Brain microvascular endothelial cell (primary cell): ENCODE data around the gene TM4SF1.
"Not testable (repeated sequence)": the region's sequence is repeated elsewhere in the genome, so short reads cannot be mapped to it uniquely, and the experiment has no call there.

Source experiments
- DNase-seq: peaks from one replicate; pipeline ENCODE4 v3.0.0-alpha.2; 2020
- H3K27ac ChIP-seq: fragments of 250-450 bp; sonication (Bioruptor Pico); 2 replicates; pipeline ENCODE4 v1.5.1; 2020; ENCODE audit warnings: mild to moderate bottlenecking, moderate library complexity
- H3K27me3 ChIP-seq: fragments of 250-450 bp; sonication (Bioruptor Pico); replicated peaks from 2 replicates; pipeline ENCODE4 v1.5.1; 2020; ENCODE audit warnings: mild to moderate bottlenecking
- H3K36me3 ChIP-seq: fragments of 250-450 bp; sonication (Bioruptor Pico); replicated peaks from 2 replicates; pipeline ENCODE4 v1.5.1; 2020; ENCODE audit warnings: mild to moderate bottlenecking
- H3K4me3 ChIP-seq: 2 replicates; pipeline ENCODE4 v1.5.1; 2011; ENCODE audit warnings: low read depth, mild to moderate bottlenecking, control low read depth, low read length, moderate library complexity
- in situ Hi-C: cut with HindIII; loops from 2 replicates; pipeline ENCODE4 v1.10.0; 2017; ENCODE audit warnings: low sequenced_read_pairs, low pct_ligation_motif_present
- TF ChIP-seq, protein P1 (sequence below): IDR thresholded peaks from 2 replicates; pipeline ENCODE4 v1.5.1; 2011; ENCODE audit warnings: low read depth, mild to moderate bottlenecking, moderate library complexity, low read length, control low read depth, inconsistent platforms; ENCODE audit errors: missing control alignments

Gene TM4SF1

DNA sequence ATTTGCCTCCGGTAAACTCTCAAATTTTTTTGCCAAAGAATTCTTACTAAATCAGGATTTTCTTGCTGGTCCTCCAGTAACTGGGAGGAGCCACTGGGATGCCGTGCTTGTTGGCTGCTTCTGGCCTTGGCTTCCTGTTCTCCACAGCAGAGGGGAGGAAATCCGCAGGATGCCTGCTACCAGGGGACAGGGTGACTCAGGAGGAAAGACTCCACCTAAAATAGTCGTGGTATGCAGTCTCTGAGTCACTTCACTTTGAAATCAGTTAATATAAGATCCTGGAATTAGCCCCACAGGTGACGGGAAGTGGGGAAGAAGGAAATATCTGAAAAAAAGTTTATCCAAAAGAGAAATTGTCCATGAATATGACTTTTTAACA lies 37.5 kb downstream of the TM4SF1 start:
- no peaks in the 10 kb centered on the region for H3K36me3 ChIP-seq
- peak overlapping the region; percentile 53 for H3K27ac ChIP-seq
- TF ChIP-seq, protein P1, sequence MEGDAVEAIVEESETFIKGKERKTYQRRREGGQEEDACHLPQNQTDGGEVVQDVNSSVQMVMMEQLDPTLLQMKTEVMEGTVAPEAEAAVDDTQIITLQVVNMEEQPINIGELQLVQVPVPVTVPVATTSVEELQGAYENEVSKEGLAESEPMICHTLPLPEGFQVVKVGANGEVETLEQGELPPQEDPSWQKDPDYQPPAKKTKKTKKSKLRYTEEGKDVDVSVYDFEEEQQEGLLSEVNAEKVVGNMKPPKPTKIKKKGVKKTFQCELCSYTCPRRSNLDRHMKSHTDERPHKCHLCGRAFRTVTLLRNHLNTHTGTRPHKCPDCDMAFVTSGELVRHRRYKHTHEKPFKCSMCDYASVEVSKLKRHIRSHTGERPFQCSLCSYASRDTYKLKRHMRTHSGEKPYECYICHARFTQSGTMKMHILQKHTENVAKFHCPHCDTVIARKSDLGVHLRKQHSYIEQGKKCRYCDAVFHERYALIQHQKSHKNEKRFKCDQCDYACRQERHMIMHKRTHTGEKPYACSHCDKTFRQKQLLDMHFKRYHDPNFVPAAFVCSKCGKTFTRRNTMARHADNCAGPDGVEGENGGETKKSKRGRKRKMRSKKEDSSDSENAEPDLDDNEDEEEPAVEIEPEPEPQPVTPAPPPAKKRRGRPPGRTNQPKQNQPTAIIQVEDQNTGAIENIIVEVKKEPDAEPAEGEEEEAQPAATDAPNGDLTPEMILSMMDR: no peak
- no peaks in the 10 kb centered on the region for H3K27me3 ChIP-seq
- DNase-seq: peak; percentile 97
- H3K4me3 ChIP-seq: no peak overlapping the region
- in situ Hi-C loops: no loop called here

DNA sequence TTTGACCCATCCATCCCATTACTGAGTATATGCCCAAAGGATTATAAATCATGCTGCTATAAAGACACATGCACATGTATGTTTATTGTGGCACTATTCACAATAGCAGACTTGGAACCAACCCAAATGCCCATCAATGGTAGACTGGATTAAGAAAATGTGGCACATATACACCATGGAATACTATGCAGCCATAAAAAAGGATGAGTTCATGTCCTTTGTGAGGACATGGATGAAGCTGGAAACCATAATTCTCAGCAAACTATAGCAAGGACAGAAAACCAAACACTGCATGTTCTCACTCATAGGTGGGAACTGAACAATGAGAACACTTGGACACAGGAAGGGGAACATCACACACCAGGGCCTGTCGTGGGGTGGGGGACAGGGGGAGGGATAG lies 40.0 kb downstream of the TM4SF1 start:
- H3K36me3 ChIP-seq, H3K4me3 ChIP-seq, H3K27ac ChIP-seq, H3K27me3 ChIP-seq, DNase-seq, in situ Hi-C loops: not testable (repeated sequence)

DNA sequence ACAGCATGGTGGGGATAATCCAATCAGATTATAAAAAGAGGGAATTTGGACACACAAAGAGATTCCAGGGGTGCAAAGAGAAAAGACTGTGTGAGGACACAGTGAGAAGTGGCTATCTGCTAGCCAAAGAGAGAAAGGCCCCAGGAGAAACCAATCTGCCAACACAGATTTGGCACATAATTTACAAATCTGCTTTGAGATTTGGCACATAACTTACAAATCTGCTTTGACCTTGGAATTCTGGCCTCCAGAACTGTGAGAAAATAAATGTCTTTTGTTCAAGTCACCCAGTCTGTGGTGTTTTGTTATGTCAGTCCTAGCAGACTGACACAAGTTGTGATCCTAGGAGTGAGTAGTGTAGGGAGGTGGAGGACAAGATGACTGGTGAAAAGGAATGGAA lies 40.5 kb downstream of the TM4SF1 start:
- no peaks in the 10 kb centered on the region for H3K27me3 ChIP-seq
- in situ Hi-C loops: no loop called here
- H3K4me3 ChIP-seq: no peak overlapping the region
- DNase-seq: no peak
- TF ChIP-seq, protein P1: no peak
- no peak overlapping the region for H3K27ac ChIP-seq
- H3K36me3 ChIP-seq: no peaks in the 10 kb centered on the region

DNA sequence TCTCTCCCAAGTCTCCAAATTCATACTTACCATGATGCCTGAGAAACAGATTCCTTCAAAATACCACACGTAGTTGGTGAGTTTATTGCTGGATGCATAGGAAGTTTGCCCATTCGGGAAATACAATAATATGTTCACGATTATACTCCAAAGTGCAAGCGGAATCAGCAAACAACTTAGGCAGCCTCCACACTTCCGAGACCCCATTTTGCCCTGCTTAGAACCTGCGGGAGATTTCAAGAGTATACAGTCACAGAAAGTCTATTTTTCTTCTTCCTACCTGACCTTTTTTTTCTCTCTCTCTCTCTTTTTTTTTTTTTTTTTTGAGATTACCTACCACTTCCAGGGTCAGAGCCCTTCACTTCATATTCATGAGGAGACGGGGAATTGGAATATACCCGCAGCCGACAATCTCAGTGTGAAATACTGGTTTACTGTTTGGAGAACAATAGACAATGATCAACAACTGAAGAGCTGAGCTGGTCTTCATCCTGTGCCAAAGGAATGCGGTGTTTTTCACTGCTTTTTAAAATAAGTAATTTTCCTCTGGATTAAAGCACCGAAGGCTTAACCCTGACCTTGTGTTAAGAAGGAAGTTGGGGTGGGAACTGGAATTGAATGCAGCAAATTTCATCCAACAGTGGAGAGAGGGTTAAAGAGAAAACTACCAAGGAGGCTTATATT lies 44.1 kb downstream of the TM4SF1 start, which contains the start of gene TM4SF18:
Gene TM4SF18, minus strand, starts transcription at position 461 of the 684 bp plus-strand sequence. Its CDS starts 254 bp downstream, at position 207.
- no peaks in the 10 kb centered on the region for H3K36me3 ChIP-seq
- TF ChIP-seq, protein P1: no peak
- in situ Hi-C loops: no loop called here
- no peak within 1 kb of the TSS for H3K27ac ChIP-seq
- DNase-seq: no peak
- no peak within 1 kb of the TSS for H3K4me3 ChIP-seq
- no peaks in the 10 kb centered on the region for H3K27me3 ChIP-seq

DNA sequence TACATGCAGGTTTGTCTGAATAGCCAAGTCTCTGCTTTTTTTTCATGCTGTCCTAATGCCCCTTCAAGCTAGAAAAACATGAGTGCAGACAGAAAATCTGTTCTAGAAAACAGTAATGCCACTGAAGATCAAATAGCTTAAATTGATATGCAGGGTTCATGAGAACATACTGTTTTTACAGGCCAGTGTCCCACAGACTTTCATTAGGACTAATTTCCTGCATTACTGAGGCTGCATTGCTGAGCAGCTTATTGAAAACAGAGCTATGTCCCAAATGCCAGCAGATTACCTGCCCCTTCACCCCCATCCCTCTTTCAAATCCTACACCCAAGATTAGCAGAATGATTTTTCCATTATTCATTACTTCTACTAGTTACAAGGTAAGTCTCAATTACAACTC lies 44.7 kb downstream of the TM4SF1 start:
- no peaks in the 10 kb centered on the region for H3K36me3 ChIP-seq
- DNase-seq: no peak
- in situ Hi-C loops: no loop called here
- no peak overlapping the region for H3K4me3 ChIP-seq
- no peak overlapping the region for H3K27ac ChIP-seq
- no peaks in the 10 kb centered on the region for H3K27me3 ChIP-seq
- TF ChIP-seq, protein P1: no peak

DNA sequence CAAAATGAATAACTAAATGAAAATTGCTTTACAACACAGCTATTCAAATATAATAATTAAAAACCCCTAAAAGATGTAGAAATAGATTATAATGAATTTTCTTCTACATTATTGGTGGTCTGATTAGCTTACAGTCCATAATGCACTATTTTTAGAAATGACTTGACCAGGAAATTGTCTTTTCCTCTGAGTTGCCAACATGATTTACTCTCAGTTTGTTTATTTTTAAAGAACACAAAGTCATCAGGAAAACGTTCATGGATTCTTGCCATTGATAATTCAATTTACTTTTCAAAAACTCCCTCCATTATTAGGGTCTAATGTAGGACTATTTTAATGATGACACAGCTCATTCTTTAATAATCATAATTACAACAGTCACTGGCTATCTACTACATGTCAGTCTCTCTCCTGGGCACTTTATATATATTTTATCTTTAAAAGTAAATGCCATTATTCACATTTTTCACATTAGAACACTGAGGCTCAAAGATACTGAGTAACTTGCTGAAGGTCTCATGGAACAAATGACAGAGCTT lies 45.2 kb downstream of the TM4SF1 start:
- no peak for DNase-seq
- in situ Hi-C loops: no loop called here
- H3K4me3 ChIP-seq: no peak overlapping the region
- H3K36me3 ChIP-seq: no peaks in the 10 kb centered on the region
- H3K27me3 ChIP-seq: no peaks in the 10 kb centered on the region
- no peak overlapping the region for H3K27ac ChIP-seq
- TF ChIP-seq, protein P1: no peak
